ENCODE data around the gene CFAP20DC. TPM values are rescaled to one million over a fixed set of nuclear protein-coding genes. Genes with fewer than 3 reads are reported as not detected.
"Not testable (repeated sequence)": the region's sequence is repeated elsewhere in the genome, so short reads cannot be mapped to it uniquely, and the experiment has no call there.

The CFAP20DC gene
- total RNA-seq, 2 donors from 2014 or later, result 6.5 to 9.5 TPM

DNA sequence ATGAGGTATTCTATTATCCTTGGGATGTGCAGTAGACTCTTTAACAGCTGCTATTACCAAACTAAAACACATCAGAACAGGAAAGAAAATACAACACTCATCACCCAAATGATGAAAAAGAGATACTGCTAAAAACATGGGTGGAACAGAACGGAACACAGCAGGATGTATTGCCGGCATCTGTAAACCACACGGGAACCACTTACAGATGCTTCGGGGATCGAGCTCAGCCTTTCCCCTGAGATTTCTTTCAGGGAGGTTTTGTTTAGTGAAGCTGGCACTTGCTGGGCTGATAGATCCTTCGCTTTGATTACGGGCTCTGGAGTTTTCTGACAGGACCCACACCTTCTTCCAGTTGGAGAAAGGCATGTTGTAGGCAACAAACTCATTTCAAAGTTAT, 201.0 kb downstream of the CFAP20DC start:
- no peak overlapping the region for H3K9ac ChIP-seq (ENCODE audit: extremely low read depth, low read length, poor library complexity, severe bottlenecking)
- peaks cover 24% of the 10 kb centered on the region for H3K9me3 Mint-ChIP-seq
- WGBS, 2 experiments (ENCODE audit: insufficient coverage in 1 of 2, insufficient read length in 1 of 2), result 91 to 94% methylated on average over 3 to 7 of the region's 7 CpGs
- H3K27ac Mint-ChIP-seq, result no peak overlapping the region
- no peaks in the 10 kb centered on the region for H3K27me3 ChIP-seq (ENCODE audit: control insufficient read depth, insufficient read depth, low read length, poor library complexity, severe bottlenecking)
- H3K27me3 Mint-ChIP-seq (ENCODE audit: insufficient read depth), result no peaks in the 10 kb centered on the region
- no peak for DNase-seq
- no peaks in the 10 kb centered on the region for H3K9me3 ChIP-seq (ENCODE audit: control insufficient read depth, low read length)
- H3K4me1 Mint-ChIP-seq, result no peaks in the 10 kb centered on the region
- no peaks in the 10 kb centered on the region for H3K4me1 ChIP-seq (ENCODE audit: control insufficient read depth, insufficient read depth, low read length)
- H3K36me3 Mint-ChIP-seq (ENCODE audit: low read depth), result peaks cover 13% of the 10 kb centered on the region
- no peak overlapping the region for H3K4me3 ChIP-seq (ENCODE audit: low read length)
- H3K36me3 ChIP-seq (ENCODE audit: control insufficient read depth, insufficient read depth, low read length), result no peaks in the 10 kb centered on the region
- H3K27ac ChIP-seq (ENCODE audit: low read depth, low read length), result no peak overlapping the region
- no peak overlapping the region for H3K4me3 Mint-ChIP-seq
- TF ChIP-seq CTCF (conservative IDR thresholded peaks at IDR 0.05), result no peak

DNA sequence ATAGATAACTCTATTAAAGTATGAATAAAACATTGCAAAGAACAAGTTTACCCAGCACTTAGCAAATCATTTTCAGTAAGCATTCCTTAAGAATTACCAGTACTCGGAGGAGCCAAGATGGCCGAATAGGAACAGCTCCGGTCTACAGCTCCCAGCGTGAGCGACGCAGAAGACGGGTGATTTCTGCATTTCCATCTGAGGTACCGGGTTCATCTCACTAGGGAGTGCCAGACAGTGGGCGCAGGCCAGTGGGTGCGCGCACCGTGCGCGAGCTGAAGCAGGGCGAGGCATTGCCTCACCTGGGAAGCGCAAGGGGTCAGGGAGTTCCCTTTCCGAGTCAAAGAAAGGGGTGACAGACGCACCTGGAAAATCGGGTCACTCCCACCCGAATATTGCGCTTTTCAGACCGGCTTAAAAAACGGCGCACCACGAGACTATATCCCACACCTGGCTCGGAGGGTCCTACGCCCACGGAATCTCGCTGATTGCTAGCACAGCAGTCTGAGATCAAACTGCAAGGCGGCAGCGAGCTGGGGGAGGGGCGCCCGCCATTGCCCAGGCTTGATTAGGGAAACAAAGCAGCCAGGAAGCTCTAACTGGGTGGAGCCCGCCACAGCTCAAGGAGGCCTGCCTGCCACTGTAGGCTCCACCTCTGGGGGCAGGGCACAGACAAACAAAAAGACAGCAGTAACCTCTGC, 207.6 kb downstream of the CFAP20DC start:
- peak overlapping the region; percentile 68 for H3K27ac Mint-ChIP-seq
- H3K4me1 Mint-ChIP-seq; H3K9ac ChIP-seq (ENCODE audit: extremely low read depth, low read length, poor library complexity, severe bottlenecking); H3K27me3 ChIP-seq (ENCODE audit: control insufficient read depth, insufficient read depth, low read length, poor library complexity, severe bottlenecking); H3K27me3 Mint-ChIP-seq (ENCODE audit: insufficient read depth); H3K27ac ChIP-seq (ENCODE audit: low read depth, low read length); H3K36me3 Mint-ChIP-seq (ENCODE audit: low read depth); H3K36me3 ChIP-seq (ENCODE audit: control insufficient read depth, insufficient read depth, low read length); DNase-seq; H3K4me1 ChIP-seq (ENCODE audit: control insufficient read depth, insufficient read depth, low read length); H3K9me3 ChIP-seq (ENCODE audit: control insufficient read depth, low read length): not testable (repeated sequence)
- H3K4me3 Mint-ChIP-seq, result peak overlapping the region; percentile 54
- H3K4me3 ChIP-seq (ENCODE audit: low read length), result peak overlapping the region; percentile 1
- H3K9me3 Mint-ChIP-seq, result peaks cover 12% of the 10 kb centered on the region
- WGBS, 2 experiments (ENCODE audit: insufficient coverage in 1 of 2, insufficient read length in 1 of 2), result 74 to 80% methylated on average over 1 to 14 of the region's 34 CpGs

DNA sequence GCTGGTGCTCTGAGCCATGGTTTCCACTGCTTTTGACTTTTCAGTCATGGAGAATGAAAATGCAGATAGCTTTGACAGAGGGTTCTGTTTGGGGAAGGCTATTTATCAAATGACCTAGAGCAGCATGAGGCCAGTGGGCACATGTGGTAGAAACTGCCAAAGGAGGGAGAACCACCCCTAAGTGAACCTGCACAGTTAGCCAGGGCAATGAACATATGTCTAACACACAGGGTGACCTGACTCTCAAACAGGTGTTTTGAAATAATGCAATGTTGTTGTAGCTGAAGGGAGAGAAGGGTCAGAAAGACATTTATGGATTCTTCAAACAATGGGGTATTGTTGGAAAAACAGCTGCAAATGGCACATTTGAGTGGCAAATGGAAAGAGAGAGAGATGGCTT, 208.9 kb downstream of the CFAP20DC start:
- no peaks in the 10 kb centered on the region for H3K27me3 ChIP-seq (ENCODE audit: control insufficient read depth, insufficient read depth, low read length, poor library complexity, severe bottlenecking)
- peaks cover 2% of the 10 kb centered on the region for H3K4me1 ChIP-seq (ENCODE audit: control insufficient read depth, insufficient read depth, low read length)
- H3K27ac ChIP-seq (ENCODE audit: low read depth, low read length), result no peak overlapping the region
- no peak overlapping the region for H3K27ac Mint-ChIP-seq
- H3K9me3 Mint-ChIP-seq, result peaks cover 12% of the 10 kb centered on the region
- peak overlapping the region; percentile 54 for H3K4me3 Mint-ChIP-seq
- H3K36me3 Mint-ChIP-seq (ENCODE audit: low read depth), result peaks cover 7% of the 10 kb centered on the region
- no peak for DNase-seq
- H3K4me3 ChIP-seq (ENCODE audit: low read length), result no peak overlapping the region
- no peaks in the 10 kb centered on the region for H3K27me3 Mint-ChIP-seq (ENCODE audit: insufficient read depth)
- H3K36me3 ChIP-seq (ENCODE audit: control insufficient read depth, insufficient read depth, low read length), result no peaks in the 10 kb centered on the region
- no peak for TF ChIP-seq CTCF (conservative IDR thresholded peaks at IDR 0.05)
- no peak overlapping the region for H3K9ac ChIP-seq (ENCODE audit: extremely low read depth, low read length, poor library complexity, severe bottlenecking)
- no peaks in the 10 kb centered on the region for H3K9me3 ChIP-seq (ENCODE audit: control insufficient read depth, low read length)
- peaks cover 3% of the 10 kb centered on the region for H3K4me1 Mint-ChIP-seq

DNA sequence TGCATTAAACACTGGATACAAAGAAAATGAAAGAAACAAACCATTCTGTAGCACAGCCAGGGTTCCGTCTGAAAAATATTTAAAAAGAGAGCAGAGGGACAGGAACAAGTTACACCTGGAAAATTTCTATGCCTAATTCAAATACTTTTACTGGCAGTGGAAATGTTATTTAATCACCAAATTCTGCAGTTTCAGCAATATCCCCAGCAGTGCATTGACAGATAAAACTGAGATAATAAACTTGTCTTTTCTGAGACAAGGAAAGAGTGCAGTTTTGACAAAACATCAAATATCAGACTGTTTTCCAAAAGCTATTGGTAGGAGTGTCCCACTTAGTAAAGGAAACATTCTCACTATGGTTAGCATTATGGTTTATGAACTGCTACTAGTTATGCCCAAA, 209.9 kb downstream of the CFAP20DC start:
- H3K36me3 ChIP-seq (ENCODE audit: control insufficient read depth, insufficient read depth, low read length), result no peaks in the 10 kb centered on the region
- H3K9ac ChIP-seq (ENCODE audit: extremely low read depth, low read length, poor library complexity, severe bottlenecking), result no peak overlapping the region
- no peak for TF ChIP-seq CTCF (conservative IDR thresholded peaks at IDR 0.05)
- H3K27me3 Mint-ChIP-seq (ENCODE audit: insufficient read depth), result no peaks in the 10 kb centered on the region
- no peak overlapping the region for H3K27ac Mint-ChIP-seq
- peaks cover 2% of the 10 kb centered on the region for H3K4me1 ChIP-seq (ENCODE audit: control insufficient read depth, insufficient read depth, low read length)
- H3K9me3 ChIP-seq (ENCODE audit: control insufficient read depth, low read length), result no peaks in the 10 kb centered on the region
- peaks cover 7% of the 10 kb centered on the region for H3K36me3 Mint-ChIP-seq (ENCODE audit: low read depth)
- WGBS, 2 experiments (ENCODE audit: insufficient coverage in 1 of 2, insufficient read length in 1 of 2), result 100% methylated on average over 1 of the region's 1 CpG
- H3K4me3 Mint-ChIP-seq, result no peak overlapping the region
- peaks cover 3% of the 10 kb centered on the region for H3K4me1 Mint-ChIP-seq
- H3K4me3 ChIP-seq (ENCODE audit: low read length), result no peak overlapping the region
- no peak overlapping the region for H3K27ac ChIP-seq (ENCODE audit: low read depth, low read length)
- H3K9me3 Mint-ChIP-seq, result peaks cover 12% of the 10 kb centered on the region
- H3K27me3 ChIP-seq (ENCODE audit: control insufficient read depth, insufficient read depth, low read length, poor library complexity, severe bottlenecking), result no peaks in the 10 kb centered on the region
- DNase-seq, result no peak

Data from endodermal cell (in vitro differentiated cells).